B cell (primary cell): ENCODE measurements around the gene APCDD1. TPM values are rescaled to one million over a fixed set of nuclear protein-coding genes. Genes with fewer than 3 reads are reported as not detected.

ENCODE experiments used
- ATAC-seq: fragments of 200-7000 bp; cut with Tn5 transposase; one replicate; pipeline ENCODE4 v1.10.0; 2021; ENCODE audit warnings: low read depth, mild to moderate bottlenecking, moderate number of reproducible peaks, moderate library complexity
- CTCF ChIA-PET: fragments of 350-600 bp; sonication (Branson Sonifier 250); formaldehyde crosslinking; loops from one replicate; lab custom pipeline; 2021; ENCODE audit warnings: antibody characterized with exemption, inconsistent platforms; lab: Charles Lee
- POLR2A ChIA-PET: fragments of 350-600 bp; sonication (Branson Sonifier 250); formaldehyde crosslinking; loops from one replicate; lab custom pipeline; 2021; ENCODE audit warnings: antibody characterized with exemption; lab: Charles Lee
- DNase-seq: peaks from one replicate; pipeline ENCODE4 v3.0.0; 2013
- H2AFZ ChIP-seq: 2 replicates; pipeline ENCODE4 v1.6.1; 2012; ENCODE audit warnings: mild to moderate bottlenecking, low read depth, low read length; ENCODE audit not compliant: insufficient read depth, poor library complexity, severe bottlenecking
- H3K27ac ChIP-seq, 2 donors: 1 replicate in 1 of 2; 2 replicates in 1 of 2; pipeline ENCODE4 v1.5.1; 2012 to 2013; ENCODE audit warnings: low read length in 2 of 2, mild to moderate bottlenecking in 2 of 2, moderate library complexity in 1 of 2
- H3K27me3 ChIP-seq, 4 experiments: fragments of 200-600 bp in 1 of 4; sonication (generic) in 1 of 4; replicated peaks in 1 of 4; 1 replicate in 2 of 4; 2 replicates in 2 of 4; pipeline versions ENCODE4 v1.6.1 to v1.7.0; 2013 to 2016; ENCODE audit warnings: low read length in 3 of 4, mild to moderate bottlenecking in 2 of 4, mixed read lengths in 1 of 4, moderate library complexity in 1 of 4; ENCODE audit not compliant: insufficient read depth in 4 of 4, control insufficient read depth in 3 of 4; ENCODE audit errors: control extremely low read depth in 1 of 4
- H3K36me3 ChIP-seq, 2 experiments: replicated peaks in 1 of 2; 1 replicate in 1 of 2; 2 replicates in 1 of 2; pipeline versions ENCODE4 v1.6.1 to v1.7.1; 2013; ENCODE audit warnings: low read length in 1 of 2; ENCODE audit not compliant: insufficient read depth in 2 of 2, control insufficient read depth in 1 of 2; ENCODE audit errors: control extremely low read depth in 1 of 2, extremely low read depth in 1 of 2
- H3K4me1 ChIP-seq, 2 donors: fragments of 200-600 bp in 1 of 2; sonication (generic) in 1 of 2; 1 replicate in 1 of 2; 2 replicates in 1 of 2; pipeline versions ENCODE4 v1.5.1 to v1.6.1; 2013 to 2017; ENCODE audit warnings: low read length in 2 of 2; ENCODE audit not compliant: control insufficient read depth in 2 of 2, insufficient read depth in 2 of 2
- H3K4me2 ChIP-seq: replicated peaks from 2 replicates; pipeline ENCODE3; 2012; ENCODE audit warnings: mild to moderate bottlenecking, low read depth, low read length; ENCODE audit not compliant: poor library complexity, severe bottlenecking
- H3K4me3 ChIP-seq, 5 experiments: fragments of 200-600 bp in 1 of 5; sonication (generic) in 1 of 5; 1 replicate in 3 of 5; 2 replicates in 2 of 5; pipeline versions ENCODE4 v1.5.1 to v1.7.0; 2011 to 2016; ENCODE audit warnings: low read length in 4 of 5, mild to moderate bottlenecking in 4 of 5, low read depth in 2 of 5, control low read depth in 1 of 5, moderate library complexity in 1 of 5; ENCODE audit not compliant: insufficient read depth in 1 of 5; ENCODE audit errors: control extremely low read depth in 1 of 5, extremely low read depth in 1 of 5
- H3K79me2 ChIP-seq: fragments of 200-600 bp; sonication (generic); one replicate; pipeline ENCODE4 v1.6.0; 2016; ENCODE audit warnings: low read length; ENCODE audit not compliant: control insufficient read depth, insufficient read depth
- H3K9ac ChIP-seq: fragments of 200-600 bp; sonication (generic); 2 replicates; pipeline ENCODE4 v1.6.1; 2017; ENCODE audit warnings: mild to moderate bottlenecking, low read length, moderate library complexity
- H3K9me3 ChIP-seq, 3 donors: one replicate each; pipeline versions ENCODE4 v1.6.1 to v1.7.1; 2013; ENCODE audit warnings: low read length in 2 of 3; ENCODE audit not compliant: control insufficient read depth in 2 of 3, insufficient read depth in 1 of 3; ENCODE audit errors: control extremely low read depth in 1 of 3
- H4K20me1 ChIP-seq: 2 replicates; pipeline ENCODE4 v1.6.0; 2012; ENCODE audit warnings: mild to moderate bottlenecking, low read length; ENCODE audit not compliant: insufficient read depth, control insufficient read depth, poor library complexity, severe bottlenecking
- H3K27ac Mint-ChIP-seq: one replicate; pipeline ENCODE4 v1.8.0; 2021; ENCODE audit warnings: mixed read lengths
- H3K27me3 Mint-ChIP-seq: one replicate; pipeline ENCODE4 v1.8.0; 2021; ENCODE audit warnings: mixed read lengths
- H3K4me1 Mint-ChIP-seq: one replicate; pipeline ENCODE4 v1.8.0; 2021; ENCODE audit warnings: mixed read lengths
- H3K4me3 Mint-ChIP-seq: one replicate; pipeline ENCODE4 v1.8.0; 2021; ENCODE audit warnings: mixed read lengths
- H3K9me3 Mint-ChIP-seq: one replicate; pipeline ENCODE4 v1.8.0; 2022; ENCODE audit warnings: mixed read lengths; ENCODE audit not compliant: insufficient read depth
- CTCF ChIP-seq: fragments of 200-600 bp; IDR thresholded peaks from one replicate; pipeline ENCODE4 v1.8.0; 2022; ENCODE audit warnings: antibody characterized with exemption, mild to moderate bottlenecking
- EZH2 ChIP-seq: IDR thresholded peaks from 2 replicates; pipeline ENCODE4 v1.6.1; 2012; ENCODE audit warnings: borderline replicate concordance, low read depth, mild to moderate bottlenecking, moderate library complexity, low read length; ENCODE audit not compliant: insufficient read depth, poor library complexity, severe bottlenecking
- WGBS: methylation state at CpG from one replicate; pipeline ENCODE4 v1.1.5; 2013; ENCODE audit warnings: missing lambda C conversion rate; ENCODE audit not compliant: insufficient coverage; 5-methylcytosine and 5-hydroxymethylcytosine counted together
- intact Hi-C: fragments of 100-400 bp; cut with micrococcal nuclease; formaldehyde crosslinking; loops from one replicate; pipeline ENCODE4 v1.10.0; 2022
- polyA plus RNA-seq: library from polyadenylated mRNA; depleted of rRNA; stranded (reverse); fragments of >200 nt; gene quantifications from 2 replicates; pipeline ENCODE4 v1.2.3, GENCODE V29; 2012
- total RNA-seq, 2 donors: library from RNA; stranded (reverse); fragments of 120-200 nt in 1 of 2; gene quantifications; 1 replicate in 1 of 2; 2 replicates in 1 of 2; pipeline versions ENCODE4 v1.2.3 to v1.2.4, GENCODE V29; 2013 to 2022

The APCDD1 gene
- total and polyA plus RNA-seq, 2 donors (not counting 1 experiment from before 2014, with no cell fraction given): 1.0 to 1.1 TPM

- Histone ChIP-seq H3K4me3 (no peak overlapping the region), H3K9ac (no peak overlapping the region), H3K79me2 (no peaks in the 10 kb centered on the region), H4K20me1 (no peaks in the 10 kb centered on the region), H3K27me3 (no peaks in the 10 kb centered on the region), H3K36me3 (no peaks in the 10 kb centered on the region), H3K27ac (peak overlapping the region; percentile 3 to 60), H3K9me3 (no peaks in the 10 kb centered on the region), H2AFZ (peak overlapping the region; percentile 43), H3K4me2 (peak overlapping the region; percentile 35), H3K4me1 (peaks cover 23 to 28% of the 10 kb centered on the region in 2 donors)
- H3K4me1 Mint-ChIP-seq: peaks cover 32% of the 10 kb centered on the region
- H3K4me3 Mint-ChIP-seq: no peak overlapping the region
- DNase-seq: peak; percentile 90
- CTCF ChIA-PET: interaction anchor here (0.6 to 4.0 kb wide), 18 partner anchors 9 to 520 kb away, joined by 3 to 57 read pairs (median 3); no protein-coding TSS in a partner anchor
- 38% methylated on average over 12 of the region's 14 CpGs for WGBS
- no peak for TF ChIP-seq EZH2
- peak; percentile 75 for TF ChIP-seq CTCF
- peak overlapping the region; percentile 88 for H3K27ac Mint-ChIP-seq
- POLR2A ChIA-PET: interaction anchor here (1.0 kb wide), 1 partner anchor 204 kb away, joined by 3 read pairs; no protein-coding TSS in a partner anchor
- peak; percentile 100 for ATAC-seq
- H3K27me3 Mint-ChIP-seq: peaks cover 2% of the 10 kb centered on the region
- intact Hi-C loops: loop anchor here (1.0 to 10.0 kb wide), 4 partner anchors 35 to 519 kb away; no protein-coding TSS in a partner anchor
- no peaks in the 10 kb centered on the region for H3K9me3 Mint-ChIP-seq
Observed at GRCh38 chr18:10490401-10491165, 36.1 kb downstream of the APCDD1 start.

GRCh38 chr18:10495936-10496335 lies 41.5 kb downstream of the APCDD1 start:
- H3K9me3 ChIP-seq: peaks cover 0 to 2% (median 0%) of the 10 kb centered on the region in 3 donors
- no peaks in the 10 kb centered on the region for H3K36me3 ChIP-seq
- DNase-seq (no peak), ATAC-seq (no peak)
- Mint-ChIP-seq H3K9me3 (no peaks in the 10 kb centered on the region), H3K27ac (no peak overlapping the region), H3K27me3 (peaks cover 3% of the 10 kb centered on the region), H3K4me1 (peaks cover 4% of the 10 kb centered on the region), H3K4me3 (no peak overlapping the region)
- ChIA-PET POLR2A (no interaction called here), CTCF (no interaction called here)
- H3K4me1 ChIP-seq: peaks cover 3% of the 10 kb centered on the region in 2 donors
- TF ChIP-seq EZH2 (no peak), CTCF (no peak)
- no peak overlapping the region for H3K27ac ChIP-seq
- no peak overlapping the region for H2AFZ ChIP-seq
- intact Hi-C loops: loop anchor here (10.0 kb wide), 1 partner anchor 211 kb away; no protein-coding TSS in a partner anchor
- H3K9ac ChIP-seq: no peak overlapping the region
- no peaks in the 10 kb centered on the region for H4K20me1 ChIP-seq
- no CpG with 5 or more reads among the region's 2 CpGs for WGBS
- no peaks in the 10 kb centered on the region for H3K79me2 ChIP-seq
- H3K27me3 ChIP-seq: no peaks in the 10 kb centered on the region
- H3K4me3 ChIP-seq: no peak overlapping the region
- H3K4me2 ChIP-seq: no peak overlapping the region
